GM18511 (cell line): ENCODE results near the gene TSHB.
A peak's percentile ranks its signal among the peaks of the same experiment; 100 is the strongest.
"Not testable (repeated sequence)": the region's sequence is repeated elsewhere in the genome, so short reads cannot be mapped to it uniquely, and the experiment has no call there.

Experiments
- ATAC-seq: cut with Tn5 transposase; IDR thresholded peaks from one replicate; pipeline ENCODE4 v1.9.1; 2021; ENCODE audit warnings: mild to moderate bottlenecking, moderate library complexity; ENCODE audit not compliant: unreplicated experiment

TSHB gene

DNA sequence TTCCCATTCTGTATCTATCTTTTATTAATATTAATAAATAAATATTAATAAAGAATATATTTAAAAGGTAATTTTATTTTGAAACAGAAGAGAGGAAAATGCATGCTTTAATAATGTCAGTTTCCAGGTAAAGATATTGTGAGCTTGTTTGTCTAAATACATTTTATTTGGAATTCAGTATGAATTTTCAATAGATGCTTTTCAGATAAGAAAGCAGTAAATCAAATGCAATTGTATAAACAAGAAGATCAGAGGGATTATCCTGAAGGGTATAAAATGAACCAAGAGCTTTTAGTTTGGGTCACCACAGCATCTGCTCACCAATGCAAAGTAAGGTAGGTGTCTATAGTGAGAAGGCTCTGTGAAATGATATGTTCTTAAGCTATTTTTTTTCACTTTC, at the start of gene TSHB:
TSS of gene TSHB (plus strand) at position 301 of the 400 bp plus-strand sequence. CDS start 3,537 bp downstream, outside the sequence.
- no peak for ATAC-seq

DNA sequence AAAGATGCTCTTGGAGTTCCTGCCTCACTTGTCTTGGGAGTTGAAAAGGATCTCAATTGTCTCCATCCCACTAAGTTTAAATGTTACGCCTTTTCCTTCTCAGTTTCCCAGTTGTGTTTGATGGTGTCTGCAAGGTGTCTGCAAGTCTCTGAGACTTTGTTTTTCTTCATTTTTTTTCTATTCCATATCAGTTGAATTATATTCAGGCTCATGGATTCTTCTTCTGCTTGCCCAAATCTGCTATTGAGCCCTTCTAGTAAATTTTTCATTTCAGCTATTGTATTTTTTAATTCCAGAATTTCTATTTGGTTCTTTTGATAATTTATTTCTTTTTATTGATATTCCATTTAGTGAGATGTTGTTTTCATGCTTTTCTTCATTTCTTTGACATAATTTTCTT, 47.4 kb upstream of the TSHB start:
- ATAC-seq: no peak

DNA sequence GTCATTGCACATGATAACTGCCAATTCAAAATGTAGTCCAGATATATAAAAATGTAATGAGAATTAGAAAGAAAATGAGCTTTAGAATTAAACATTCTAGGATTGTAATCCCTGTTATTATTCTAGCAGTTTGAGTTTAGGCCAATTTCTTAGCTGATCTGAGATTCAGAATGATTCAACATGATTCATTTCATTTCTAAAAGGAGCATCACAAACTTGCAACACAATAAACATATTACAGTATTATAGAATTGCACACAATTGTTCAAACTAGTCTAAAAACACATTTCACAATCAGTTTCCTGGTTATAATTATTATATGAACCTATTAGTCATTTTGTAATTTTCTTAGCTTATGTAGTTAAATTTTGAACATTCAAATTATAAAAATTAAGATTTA, 43.3 kb upstream of the TSHB start:
- ATAC-seq: no peak

DNA sequence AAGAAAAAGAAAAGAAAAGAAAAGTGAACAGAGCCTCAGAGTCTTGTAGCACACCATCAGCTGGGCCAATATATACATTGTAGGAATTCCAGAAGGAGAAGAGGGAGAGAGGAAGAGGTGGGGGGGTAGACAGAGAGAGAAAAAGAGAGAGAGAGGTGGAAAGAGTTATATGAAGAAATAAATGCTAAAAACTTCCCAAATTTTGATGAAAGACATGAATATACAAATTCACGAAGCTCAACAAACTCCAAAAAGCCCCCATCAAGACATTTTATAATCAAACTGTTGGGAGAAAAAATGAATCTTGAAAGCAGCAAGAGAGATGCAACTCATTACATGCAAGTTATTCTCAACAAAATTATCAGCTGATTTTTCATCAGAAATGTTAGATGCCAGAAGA, 41.5 kb upstream of the TSHB start:
- ATAC-seq: no peak

DNA sequence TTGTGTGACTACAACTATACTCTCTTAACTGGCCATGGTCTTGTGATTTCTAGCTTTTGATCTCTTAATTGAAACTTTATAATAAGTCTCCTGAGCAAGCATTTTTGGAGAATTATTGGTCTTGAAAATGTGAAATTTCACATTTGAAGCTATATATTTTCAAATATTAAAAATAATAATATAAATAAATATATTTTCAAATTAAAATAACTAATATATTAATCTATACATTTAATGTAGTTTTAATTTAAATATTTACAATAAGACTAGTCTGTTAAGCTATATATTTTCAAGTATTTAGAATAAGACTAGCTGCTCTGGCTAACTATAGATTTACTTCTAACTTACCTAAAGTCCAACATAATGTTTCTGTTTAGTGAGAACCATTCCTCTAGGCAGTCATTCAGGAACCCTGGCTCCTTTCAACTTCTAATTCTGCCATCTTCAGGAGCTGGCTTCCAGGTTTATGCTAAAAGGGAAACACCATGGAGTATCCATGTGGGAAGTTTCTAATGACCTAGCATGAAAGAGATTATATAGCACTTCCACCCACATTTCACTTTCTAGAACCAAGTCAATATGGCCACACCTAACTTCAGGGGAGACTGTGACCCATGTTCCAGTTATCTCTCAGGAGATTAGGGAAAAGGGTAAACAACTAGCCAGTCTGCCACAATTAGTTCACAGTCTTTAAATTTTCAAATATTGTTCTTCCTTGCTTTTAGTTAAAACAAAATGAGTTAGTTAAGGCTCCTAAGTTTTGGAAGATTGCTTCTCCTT, 31.9 kb upstream of the TSHB start:
- ATAC-seq: no peak

DNA sequence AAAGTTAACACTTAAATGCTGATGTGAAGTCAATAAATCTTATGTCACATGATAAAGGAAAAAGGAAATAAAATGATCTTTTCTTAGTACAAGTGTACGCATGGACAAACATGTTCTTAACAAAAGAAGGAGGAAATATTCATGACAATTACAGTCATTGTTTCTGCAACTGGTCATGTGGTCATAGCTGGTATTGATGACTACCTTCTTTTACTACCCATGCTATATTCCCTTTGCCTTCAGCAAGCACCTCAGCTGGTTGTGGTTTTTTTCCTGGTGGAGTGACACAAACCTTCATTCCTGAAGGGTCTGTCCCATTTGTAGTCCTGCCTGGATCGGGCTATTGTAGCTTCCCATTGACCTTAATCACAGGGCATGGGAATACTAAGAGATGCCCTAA, 23.4 kb upstream of the TSHB start:
- no peak for ATAC-seq

DNA sequence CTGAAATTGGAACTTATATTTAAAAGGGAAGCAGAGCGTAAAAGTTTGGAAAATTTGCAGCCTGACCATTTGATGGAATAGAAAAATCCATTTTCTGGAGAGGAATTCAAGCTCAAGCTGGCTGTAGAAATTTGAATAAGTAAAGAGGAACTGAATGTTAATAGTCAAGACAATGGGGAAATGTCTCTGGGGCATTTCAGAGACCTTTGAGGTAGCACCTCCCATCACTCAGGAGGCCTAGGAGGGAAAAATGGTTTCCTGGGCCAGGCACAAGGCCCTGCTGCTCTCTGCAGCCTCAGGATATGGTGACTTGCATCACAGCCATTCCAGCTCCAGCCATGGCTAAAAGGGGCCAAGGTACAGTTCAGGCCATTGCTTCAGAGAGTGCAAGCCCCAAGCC, 17.6 kb upstream of the TSHB start:
- ATAC-seq: no peak

DNA sequence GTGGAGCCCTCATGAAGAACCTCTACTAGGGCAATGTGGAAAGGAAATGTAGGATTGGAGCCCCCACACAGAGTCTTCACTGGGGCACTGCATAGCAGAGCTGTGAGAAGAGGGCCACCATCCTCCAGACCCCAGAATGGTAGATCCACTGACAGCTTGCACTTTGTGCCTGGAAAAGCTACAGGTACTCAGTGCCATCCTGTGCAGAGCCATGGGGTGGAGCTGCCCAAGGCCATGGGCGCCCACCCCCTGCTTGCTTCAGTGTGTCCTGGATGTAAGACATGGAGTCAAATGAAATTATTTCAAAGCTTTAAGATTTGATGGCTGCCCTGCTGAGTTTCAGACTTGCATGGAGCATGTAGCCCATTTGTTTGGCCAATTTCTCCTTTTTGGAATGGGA, 17.2 kb upstream of the TSHB start:
- ATAC-seq: no peak

DNA sequence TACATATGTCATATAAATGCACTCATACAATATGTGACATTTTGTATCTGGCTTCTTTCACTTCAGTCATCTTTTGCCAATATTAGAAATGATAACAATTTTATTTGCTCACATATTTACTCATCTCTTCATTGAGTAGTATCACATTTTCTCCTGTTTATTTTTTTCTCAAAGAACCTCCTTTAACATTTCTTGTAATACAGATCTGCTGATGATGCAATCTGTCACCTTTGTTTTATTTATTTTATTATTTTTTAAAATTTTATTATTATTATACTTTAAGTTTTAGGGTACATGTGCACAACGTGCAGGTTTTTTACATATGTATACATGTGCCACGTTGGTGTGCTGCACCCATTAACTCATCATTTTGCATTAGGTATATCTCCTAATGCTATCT, 15.8 kb upstream of the TSHB start:
- no peak for ATAC-seq

DNA sequence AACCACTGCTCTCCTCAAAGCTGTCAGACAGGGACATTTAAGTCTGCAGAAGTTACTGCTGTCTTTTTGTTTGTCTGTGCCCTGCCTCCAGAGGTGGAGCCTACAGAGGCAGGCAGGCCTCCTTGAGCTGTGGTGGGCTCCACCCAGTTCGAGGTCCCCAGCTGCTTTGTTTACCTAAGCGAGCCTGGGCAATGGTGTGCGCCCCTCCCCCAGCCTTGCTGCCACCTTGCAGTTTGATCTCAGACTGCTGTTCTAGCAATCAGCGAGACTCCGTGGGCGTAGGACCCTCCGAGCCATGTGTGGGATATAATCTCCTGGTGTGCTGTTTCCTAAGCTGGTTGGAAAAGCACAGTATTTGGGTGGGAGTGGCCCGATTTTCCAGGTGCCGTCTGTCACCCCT, 10.1 kb upstream of the TSHB start:
- not testable (repeated sequence) for ATAC-seq

DNA sequence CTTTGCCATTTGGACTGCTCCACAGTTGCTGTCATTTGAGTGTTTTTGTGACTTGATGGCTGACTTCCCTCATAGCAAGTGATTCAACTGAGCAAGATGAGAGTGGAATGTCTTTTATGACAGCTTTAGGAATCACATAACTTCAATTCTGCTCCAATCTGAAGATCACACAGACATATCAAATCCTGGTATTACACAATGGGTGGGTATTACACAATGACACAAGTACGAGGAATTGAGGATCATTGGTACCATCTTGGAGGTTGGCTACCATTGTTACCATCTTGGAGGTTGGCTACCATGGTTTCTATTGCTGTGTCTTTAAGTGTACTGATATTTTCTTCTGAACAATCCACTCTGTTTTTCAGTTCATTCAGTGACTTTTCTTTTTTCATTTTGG, 8.5 kb upstream of the TSHB start:
- no peak for ATAC-seq

DNA sequence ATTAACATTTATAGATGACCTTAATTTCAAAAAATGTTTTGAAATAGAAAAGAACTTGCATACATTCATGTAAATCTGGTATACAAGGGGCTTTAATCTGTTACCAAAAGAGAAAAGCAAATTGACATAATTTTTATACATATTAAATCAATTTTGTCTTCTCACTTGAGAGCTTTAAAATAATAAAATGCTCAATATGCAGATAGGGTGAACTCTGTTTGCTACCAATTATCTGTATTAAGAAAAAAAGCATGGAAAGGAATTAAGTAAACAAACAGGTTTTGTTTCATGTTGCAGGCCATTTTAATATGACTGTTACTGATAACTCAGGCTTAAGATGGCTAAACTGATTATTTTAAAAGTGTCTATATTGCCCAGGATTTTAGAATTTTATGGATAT, 6.0 kb upstream of the TSHB start:
- ATAC-seq: no peak

DNA sequence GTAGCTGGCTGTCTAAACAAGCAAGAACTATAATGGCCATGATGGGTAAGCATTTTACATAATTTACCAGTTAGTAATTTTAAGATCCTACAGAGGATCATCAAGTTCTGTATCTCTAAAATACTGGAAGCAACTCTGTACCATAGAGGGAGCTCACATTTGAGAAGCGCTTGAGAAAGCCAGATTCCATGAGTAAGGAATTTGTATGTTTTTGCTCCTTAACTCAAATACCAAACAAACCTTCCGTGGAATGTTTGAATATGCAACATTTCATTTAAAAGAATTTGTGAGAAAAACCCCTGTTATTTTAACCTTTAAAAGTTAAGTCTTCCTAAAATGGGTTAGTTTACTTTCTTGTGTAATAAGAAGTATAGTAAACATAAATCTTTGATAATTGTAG, 2.0 kb downstream of the TSHB start:
- no peak for ATAC-seq

DNA sequence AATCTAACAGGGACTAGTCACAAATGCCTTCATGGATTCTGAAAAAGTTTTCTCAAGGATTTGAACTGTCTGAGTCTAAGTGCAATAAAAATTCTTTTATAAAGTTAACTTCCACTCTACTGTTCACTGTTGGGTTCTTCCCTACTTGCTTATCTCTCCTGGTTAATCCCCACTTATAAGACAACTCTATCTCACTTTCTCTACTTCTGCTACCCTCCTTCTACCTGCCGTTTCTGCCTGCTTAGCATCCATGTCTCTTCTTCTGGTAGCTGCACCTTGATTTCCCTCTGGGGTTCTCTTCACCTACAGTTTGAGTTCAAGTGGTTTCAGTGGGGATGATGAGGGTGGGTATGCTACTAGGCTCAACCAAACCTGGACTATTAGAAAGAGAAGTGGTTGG, 6.0 kb downstream of the TSHB start:
- ATAC-seq: no peak

DNA sequence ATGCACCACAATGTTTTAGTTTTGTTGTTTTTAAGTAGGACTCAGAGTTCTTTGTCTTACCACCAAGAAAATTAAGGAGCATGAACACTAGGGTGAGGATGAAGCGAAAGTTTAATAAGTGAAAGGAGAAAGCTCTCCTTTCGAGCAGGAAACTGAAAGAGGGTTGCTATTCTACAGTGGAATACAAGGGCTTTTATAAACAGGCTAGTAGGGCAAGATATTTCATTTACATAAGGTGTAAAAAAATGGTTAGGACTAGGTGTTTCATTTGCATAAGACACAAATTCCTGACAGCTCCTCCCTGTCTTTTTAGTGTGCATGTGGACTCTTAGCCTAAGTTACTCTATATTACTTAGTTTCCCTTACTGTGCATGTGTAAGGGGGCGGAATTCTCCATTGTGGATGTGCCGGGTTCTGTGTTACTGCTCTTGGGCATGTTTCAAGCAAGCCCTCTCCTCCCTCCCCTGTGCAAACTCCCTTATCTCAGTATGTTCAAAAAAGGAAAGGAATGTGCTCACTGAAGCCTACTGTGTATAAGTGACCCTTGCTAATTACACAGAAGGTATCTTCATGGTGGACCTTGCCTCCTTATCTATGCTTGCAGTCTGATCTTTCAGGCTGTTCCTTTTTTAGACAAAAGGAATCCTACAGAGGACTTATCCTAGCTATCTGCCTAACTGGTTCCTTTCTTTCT, 7.3 kb downstream of the TSHB start:
- ATAC-seq: no peak

DNA sequence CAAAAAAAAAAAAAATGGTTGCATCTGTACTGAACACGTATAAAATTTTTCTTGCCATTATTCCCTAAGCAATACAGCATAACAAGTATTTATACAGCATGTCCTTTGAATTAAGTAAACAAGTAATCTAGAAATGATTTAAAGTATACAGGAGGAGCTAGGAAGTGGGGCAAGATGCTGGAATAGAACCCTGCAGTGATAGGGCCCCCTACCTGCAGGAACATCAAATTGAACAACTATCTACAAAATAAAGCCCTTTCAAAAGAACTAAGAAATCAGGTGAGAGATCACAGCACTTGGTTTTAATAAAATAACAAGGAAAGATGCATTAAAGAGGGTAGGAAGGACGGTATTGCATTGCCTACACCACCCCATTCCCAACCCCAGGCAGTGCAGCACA, 10.9 kb downstream of the TSHB start:
- no peak for ATAC-seq

DNA sequence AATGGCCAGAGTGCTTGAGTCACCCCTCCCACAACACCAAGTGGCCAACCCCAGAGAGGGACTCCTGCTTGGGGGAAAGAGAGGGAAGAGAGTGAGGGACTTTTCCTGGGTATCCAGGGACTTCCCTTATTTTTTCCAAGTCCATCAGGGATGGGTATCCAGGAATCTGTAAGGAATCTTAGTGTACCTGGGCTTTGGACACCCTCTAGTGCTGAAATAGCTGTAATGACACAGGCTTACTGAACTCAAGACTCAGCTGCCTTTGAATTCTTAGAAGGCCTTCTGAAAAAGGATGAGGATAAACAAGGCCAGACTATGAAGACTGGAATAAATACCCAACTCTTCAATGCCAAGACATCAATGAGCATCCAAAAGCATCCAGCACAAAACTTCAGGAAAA, 12.0 kb downstream of the TSHB start:
- no peak for ATAC-seq

DNA sequence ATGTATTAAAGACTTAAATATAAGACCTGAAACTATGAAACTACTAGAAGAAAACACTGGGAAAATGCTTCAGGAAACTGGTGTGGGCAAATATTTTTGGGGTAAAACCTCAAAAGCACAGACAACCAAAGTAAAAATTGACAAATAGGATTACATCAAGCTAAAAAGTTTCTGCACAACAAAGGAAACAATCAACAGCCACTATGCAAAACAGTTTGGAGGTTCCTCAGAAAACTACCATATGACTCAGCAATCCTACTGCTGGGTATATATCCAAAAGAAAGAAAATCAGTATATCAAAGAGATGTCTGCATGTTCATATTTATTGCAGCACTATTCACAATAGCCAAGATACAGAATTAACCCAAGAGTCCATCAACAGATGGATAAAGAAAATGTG, 17.1 kb downstream of the TSHB start:
- no peak for ATAC-seq

DNA sequence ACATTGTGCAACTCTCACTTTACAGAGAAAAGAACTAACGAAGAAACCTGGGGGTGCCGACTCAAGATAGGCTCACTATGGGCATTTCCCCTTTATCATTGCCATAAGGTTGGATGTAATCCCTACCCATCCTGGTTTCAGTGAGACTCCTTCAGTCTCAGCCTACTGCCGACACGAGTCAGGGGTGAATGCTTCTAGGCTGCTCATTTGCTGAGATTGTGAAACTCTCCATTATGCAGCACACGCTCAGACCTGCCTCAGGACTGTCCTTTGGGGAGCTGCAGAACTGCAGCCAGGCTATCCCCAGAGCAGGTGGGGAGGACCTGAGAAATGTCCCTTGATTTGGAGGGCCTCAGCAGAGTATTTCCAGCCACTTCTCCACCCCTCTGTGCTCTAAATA, 22.2 kb downstream of the TSHB start:
- ATAC-seq: peak; percentile 22

DNA sequence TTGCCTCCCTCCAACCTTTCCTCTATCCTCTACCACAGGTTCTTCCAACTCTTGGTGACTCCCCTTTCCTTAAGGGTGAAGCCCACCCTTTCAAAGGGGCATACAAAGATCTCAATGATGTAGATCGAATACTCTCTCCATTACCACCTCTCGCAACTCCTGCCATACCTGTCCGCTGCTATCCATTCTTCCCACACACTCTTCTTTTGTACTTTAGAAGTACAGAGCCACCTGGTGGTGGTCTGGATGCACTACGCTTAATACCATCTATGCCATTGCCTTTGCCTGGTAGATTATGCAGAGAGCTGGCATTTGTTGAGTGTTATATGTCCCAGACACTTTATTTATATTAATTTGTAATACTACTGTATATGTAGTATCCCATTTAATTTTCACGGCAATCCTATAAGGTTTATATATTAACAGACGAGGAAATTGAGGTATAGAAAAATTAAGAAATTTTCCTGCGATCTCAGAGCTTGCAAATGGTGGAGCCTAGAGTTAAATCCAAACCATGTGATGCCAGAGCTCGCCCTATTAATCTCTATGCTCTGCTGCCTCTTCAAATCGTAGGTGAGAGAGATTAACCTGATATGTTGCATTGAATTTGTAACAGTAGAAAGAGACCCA, 22.9 kb downstream of the TSHB start:
- peak; percentile 91 for ATAC-seq

DNA sequence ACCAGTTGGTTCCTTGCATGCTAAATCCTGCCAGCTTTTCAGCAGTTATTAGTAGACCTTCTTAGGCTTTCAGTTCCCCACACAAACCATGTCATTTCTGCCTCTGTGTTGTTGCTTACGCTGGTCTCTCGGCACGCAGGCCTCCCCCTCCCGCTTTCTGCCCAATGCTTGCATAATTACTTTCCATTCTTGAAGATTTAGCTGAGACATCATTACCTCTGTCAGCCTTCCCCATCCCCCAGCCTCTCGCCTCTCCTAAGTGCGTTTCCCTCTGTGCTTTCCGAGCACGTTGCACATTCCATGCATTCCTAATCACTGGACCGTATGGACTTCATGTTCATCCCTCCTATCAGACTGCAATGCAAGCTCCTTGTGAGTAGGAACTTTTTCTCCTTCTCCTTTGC, 26.8 kb downstream of the TSHB start:
- ATAC-seq: no peak

DNA sequence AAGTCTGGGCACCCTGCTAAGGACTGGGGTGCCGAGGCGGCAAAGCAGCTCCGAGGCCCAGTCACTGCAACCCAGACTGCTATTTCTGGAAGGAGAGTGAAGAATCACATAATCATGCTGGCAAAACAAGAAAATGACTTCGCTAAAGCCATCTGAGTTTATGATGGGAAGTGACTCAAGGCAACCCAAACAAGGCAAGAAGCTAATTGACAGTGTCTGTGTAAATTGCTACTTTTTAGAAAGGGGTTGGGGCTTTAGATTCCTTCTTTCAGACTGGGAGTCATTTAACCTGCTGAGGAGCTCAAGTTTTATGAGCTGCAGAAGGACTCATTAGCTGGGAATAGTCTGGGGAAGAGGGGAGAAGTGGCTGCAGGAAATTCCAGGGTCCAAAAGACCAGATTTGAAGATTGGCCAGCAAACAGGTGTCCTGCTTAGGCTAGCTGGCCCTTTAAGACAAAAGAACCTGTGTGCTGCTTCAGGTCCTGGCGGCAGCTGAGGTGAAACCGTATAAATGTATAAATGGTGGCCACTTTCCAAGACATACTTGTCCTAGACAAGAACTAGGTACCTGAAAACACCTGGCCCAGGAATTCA, 28.1 kb downstream of the TSHB start:
- no peak for ATAC-seq
